Raji (cell line): ENCODE measurements around the gene RNU6-1.

Experiments used
- POLR2A ChIP-seq: IDR thresholded peaks from 2 replicates; pipeline ENCODE4 v1.6.1; 2011; ENCODE audit warnings: low read depth, low read length, control low read depth; ENCODE audit not compliant: insufficient read depth

Gene RNU6-1

DNA sequence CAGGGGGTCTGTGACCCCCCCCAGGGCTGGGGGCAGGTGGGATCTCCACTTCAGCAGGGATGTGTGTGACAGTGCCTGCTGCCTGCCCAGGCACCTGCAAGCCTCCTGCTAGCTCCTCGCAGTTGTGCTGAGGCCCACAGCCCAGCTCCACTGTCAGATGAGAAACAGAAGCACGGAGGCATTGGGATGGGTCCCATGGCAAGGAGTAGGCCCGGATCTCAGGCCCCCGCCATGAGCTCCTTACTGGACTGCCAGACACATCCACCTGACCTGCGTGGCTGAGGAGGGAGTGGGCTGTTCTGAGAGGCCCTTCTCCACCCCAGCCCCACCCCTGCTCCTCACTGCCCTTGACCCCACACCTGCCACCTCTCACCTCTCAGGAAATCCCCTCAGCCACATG is 32.7 kb downstream of the RNU6-1 start:
- TF ChIP-seq POLR2A = no peak

GRCh38 chr15:67806536-67806935 is 33.3 kb downstream of the RNU6-1 start:
- TF ChIP-seq POLR2A = no peak

GRCh38 chr15:67805666-67806516 is 34.0 kb downstream of the RNU6-1 start:
- no peak for TF ChIP-seq POLR2A

DNA sequence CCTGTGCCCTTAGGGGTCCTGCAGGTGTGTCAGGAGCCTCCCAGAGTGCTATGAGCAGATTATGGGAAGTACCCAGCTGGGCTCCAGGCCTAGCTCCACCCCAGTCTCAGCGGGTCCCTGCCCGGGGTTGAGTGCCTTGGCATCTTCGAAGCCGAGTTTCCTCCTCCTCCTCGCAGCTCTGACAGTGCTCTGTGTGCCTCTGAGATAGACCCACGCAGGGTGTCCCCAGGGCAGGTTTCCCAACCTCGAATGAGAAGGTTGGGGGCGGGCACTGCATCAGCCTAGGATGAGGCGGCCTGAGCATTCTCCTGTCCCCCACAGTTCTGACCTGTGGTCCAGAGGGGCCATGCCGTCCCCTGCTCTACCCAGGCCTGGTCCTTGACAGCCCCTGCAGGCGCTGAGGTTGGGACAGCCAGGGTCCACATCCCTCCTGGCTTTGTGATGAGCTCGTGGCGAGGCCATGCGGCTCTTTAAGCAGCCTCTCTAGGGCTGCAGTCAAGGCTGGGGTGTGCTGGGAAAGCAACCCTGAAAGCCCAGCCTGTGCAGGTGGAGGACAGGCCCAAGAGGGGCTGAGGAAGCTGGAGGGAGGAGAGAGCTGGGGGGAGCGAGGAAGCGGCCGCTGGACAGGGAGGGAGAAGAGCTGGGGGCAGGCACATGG is 34.7 kb downstream of the RNU6-1 start:
- TF ChIP-seq POLR2A = no peak

DNA sequence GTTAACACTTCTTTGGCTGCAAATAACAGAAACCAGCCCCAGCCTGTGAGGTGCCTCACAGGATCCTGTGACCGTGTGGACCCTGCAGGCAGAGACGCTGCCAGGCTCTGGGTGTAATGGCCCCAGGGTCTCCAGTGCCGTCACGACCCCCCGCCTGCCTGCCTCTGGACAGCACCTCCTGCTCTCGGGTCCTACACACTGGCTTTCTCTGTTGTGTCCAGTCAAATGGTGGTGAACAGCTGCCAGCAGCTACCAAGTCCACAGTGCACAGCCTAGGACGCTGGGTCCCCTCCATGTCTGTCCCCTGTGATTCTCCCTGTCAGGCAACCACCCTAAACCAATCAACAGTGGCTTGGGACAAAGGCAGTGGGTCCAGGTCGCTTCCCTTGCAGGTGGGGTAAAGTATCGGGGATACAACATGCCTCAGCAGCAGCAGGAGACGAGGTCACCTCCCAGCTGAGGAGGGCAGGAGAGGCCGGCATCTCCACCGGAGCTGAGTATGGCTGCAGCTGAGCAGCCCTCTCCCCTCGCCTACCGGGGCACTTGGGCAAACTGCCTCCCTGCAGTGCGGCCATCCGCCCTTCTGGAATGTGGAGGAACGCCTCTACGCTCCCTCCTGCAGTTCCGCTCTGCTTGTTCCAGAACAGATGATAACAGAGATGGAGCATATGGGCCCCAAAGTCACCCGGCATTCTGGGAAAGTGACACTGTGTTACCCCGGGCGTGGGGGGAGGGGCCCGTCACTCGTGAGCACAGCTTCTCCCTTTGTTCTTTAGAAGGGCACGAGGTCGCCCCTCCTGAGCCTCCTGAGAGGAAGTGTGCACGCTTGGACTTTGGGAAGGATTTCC is 35.6 kb downstream of the RNU6-1 start:
- TF ChIP-seq POLR2A = no peak

DNA sequence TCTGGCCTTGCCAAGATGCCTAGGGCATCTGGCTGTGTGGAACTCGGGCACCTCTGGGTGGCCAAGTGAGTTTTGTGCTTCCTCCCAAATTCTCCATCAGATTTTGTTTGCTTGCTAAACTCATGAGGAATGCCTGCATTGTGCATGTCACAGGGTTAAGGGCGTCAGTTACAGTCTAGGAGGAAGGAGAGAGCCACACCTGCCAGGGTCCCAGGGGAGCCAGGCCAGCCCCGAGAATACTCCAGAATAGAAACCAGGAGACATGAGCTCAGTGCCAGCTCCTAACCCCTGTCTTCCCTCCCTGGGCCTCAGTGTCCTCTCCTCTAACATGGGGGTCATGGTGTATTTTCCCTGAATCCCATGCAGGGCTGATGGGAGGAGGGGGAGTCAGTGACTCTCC is 36.5 kb downstream of the RNU6-1 start:
- no peak for TF ChIP-seq POLR2A

DNA sequence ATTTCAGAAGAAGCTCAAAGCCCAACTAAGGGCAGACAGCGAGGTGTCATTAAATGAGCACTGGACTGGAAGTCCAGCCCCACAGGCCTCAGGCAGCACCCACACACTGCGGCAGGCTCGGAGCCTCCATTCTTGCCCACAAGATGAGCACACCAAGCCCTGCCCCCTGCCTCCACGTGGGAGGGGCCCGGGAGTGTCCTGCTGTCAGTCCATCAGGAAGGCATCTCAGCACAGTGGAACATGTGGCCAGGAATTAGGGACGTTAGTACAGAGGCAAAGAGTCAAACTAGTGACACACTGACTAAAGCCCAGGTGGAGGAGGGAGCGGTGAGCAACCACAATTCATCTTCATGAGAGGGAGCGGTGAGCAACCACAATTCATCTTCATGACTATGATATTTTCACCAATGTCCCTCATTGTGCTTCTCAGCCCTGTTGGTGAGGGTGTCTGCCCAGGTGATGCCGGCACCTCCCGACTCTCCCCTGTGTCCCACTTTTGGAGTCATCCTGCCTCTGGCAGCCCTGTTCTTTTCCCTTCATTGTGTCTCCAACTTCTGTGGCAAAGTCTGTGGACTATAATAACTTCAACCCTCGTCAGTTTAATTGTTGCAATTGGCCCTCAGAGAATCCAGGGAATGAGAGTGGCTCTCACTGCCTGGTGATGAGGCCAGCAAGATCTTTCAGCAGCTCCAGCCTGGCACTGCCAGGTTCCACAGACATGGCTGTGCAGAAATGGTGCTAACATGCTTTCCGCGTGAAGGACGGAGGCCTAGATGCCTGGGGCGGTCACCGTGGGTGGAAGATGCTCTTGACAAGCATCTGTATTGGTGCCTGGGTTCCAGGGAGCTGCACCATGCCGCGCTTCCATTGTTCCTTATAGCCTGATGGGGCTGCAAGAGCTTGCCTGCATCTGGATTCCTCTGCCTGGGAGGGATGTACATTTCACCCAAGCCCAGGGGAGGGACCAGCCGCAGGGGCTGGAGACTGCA is 37.6 kb downstream of the RNU6-1 start:
- no peak for TF ChIP-seq POLR2A

DNA sequence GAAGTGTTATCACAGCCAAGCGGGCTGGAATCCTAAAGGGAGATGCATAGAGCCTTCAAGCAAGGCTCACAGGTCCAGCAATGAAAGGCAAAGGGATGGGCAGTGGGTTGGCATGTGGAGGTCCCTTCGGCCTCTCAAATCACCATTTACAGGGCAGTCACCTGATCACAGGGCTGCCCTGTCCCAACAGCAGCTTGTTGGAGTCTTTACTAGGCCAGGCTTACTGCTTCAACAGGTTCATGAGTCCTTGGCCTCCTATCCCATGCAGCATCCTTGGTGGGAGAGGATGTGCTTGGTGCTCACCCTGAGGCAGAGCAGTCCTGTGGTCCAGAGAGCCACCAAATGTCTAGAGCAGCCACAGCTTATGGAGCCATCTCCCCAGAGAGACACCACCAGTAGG is 38.7 kb downstream of the RNU6-1 start:
- TF ChIP-seq POLR2A = no peak

DNA sequence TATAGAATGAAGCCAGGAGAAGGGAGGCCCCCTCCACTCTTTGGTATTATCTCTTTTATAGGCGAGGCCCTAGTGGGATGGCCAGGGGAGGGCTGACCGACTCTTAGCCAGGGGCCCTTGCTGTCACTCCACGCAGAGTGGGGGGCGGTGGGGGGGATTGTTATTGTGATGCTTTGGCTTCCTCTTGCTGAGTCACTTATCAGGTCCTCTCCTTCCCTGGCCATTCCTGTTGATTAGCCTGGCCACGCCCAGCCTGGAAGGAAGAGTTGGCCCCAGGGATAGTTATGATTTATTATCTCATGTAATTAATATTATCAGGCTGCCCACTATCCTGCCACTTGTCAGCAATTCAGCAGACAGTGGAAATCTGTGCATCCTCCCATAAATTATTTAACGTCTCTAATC is 40.0 kb downstream of the RNU6-1 start:
- no peak for TF ChIP-seq POLR2A

- TF ChIP-seq POLR2A = no peak
Observed at GRCh38 chr15:67796196-67797127, 43.4 kb downstream of the RNU6-1 start.

DNA sequence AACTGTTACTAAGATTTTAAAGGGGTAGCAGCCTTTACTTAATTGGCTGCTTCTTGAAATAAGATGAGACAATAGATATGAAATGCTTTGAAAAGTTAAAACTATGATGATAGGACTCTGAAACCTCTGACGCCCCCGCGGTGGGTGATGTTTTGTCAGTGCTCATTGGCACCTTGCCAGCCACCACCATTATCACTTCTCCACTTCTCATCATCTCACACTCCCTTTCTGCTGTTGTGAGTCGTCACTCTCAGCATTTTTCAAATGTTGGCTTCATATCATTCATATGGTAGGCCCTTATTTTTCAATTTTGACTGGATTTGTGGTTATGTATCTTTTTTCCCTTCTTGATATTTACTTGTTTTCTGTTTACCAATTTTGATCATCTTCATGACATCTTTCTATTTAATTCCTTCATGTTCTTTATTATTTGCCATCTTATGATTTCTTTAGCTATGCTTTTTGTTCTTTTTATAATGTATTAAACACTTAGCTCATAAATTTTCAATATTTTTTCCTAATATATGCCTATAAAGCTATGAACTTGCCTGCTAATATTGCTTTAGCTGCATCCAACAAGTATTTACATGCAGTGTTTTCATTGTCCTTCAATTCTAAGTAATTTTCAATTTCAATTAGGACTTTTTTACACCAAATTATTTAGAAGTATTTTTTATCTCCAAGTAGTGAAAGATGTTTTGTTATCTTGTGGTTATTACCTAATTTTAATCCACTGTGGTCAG is 44.8 kb downstream of the RNU6-1 start:
- TF ChIP-seq POLR2A = no peak

DNA sequence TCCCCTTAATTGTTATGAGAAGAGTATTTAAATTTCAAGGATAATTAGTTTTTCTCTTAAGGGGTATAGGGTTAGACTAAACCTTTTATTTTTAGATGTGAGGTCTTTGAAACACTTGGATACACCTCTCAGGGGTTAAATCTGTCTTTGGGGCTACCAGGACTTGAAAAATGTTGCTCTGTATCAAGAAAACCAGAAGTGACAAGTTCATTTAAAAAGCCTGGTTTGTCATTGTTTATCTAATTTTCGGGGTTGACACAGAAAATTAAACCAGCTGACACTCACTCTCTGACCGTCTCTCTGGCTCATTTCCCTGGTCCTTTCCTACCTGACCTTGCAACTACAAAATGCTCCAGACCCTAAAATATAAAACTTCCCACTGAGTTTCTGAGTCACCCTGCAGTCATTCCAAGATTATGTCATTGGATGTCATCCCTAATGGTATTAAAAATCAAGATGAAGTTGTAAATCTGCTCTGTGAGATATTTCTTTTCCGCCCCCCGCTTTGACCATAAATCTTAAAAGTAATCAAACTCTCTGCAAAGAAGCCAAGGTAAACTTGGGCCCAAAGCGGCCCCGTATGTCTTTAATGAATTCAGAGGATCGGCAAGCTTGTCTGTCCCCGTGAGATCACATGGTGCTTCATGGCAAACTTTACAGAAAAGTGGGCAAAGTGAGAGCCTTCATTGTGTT is 47.4 kb downstream of the RNU6-1 start:
- no peak for TF ChIP-seq POLR2A

DNA sequence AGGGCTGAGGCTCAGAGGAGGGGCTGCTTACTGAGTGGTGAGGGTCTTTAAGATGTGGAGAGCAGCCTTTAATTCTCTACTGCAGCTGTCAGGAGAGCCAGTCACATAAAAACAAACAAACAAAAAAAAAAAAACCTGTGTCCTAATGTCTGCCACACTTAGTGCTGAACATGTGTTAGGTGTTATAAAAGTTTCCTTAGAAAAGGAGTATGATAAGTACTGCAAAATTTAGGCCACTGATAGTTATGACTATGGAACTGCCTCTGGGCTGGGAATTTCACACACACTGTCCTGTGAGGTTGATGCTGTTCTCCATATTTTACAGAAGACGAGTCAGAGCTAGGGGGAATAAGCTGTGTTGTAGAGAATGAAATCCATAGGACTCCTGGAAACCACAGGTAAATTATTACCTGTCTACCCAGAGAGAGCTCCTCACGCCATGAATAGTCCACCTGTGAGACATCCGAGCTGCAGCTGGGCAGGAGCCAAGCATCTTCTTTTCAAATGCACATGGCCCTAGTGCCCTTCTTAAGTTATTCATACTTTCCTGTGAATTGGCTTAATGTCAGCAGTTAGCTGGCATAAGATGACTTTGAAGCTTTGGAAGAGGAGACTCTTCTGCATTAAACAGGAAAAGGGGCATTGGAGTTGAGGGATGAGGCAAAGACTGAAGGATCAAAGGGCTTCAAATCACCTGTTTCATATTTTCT is 49.1 kb downstream of the RNU6-1 start:
- no peak for TF ChIP-seq POLR2A
